Neural cell (in vitro differentiated cells): ENCODE measurements around the gene NCOR1.

Experiments used
- CTCF ChIP-seq: fragments of 450-650 bp; IDR thresholded peaks from 2 replicates; pipeline ENCODE4 v1.5.1; 2014; ENCODE audit warnings: antibody characterized with exemption, mild to moderate bottlenecking, moderate library complexity; ENCODE audit not compliant: poor library complexity, severe bottlenecking
- POLR2AphosphoS5 ChIP-seq: IDR thresholded peaks from 2 replicates; pipeline ENCODE4 v1.6.1; 2012
- REST ChIP-seq: IDR thresholded peaks from 2 replicates; pipeline ENCODE4 v1.6.1; 2012; ENCODE audit warnings: borderline replicate concordance

GRCh38 chr17:16075949-16076348 is 139.4 kb downstream of the NCOR1 start:
- no peak for TF ChIP-seq POLR2AphosphoS5
- no peak for TF ChIP-seq CTCF
- no peak for TF ChIP-seq REST
